NCI-H2227 (cell line): Measurements from ENCODE around the gene WDR74.

ENCODE experiments used
- DNase-seq: peaks from one replicate; lab custom pipeline; 2025; ENCODE audit not compliant: unreplicated experiment; lab: John Stamatoyannopoulos, UW

WDR74 gene

DNA sequence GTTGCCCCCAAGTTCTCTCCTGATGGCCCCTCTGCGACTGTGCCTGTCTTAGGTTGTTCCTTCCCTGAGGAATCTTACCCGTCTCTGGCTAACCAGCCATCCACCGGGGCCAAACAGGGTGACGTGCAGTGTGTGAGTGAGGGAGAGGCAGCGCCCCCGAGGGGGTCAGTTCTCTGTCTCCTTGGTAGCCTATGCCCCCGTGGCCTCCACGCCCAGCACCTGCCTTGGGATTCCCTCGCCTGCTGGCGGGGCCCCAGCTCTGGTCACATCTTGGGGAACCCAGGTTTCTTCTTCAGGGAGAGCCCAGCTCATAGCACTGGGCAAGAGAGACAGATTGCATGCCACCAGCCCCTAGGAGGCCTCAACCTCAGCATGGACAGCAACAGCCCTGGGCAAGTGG, 39.9 kb downstream of the WDR74 start:
- no peak for DNase-seq

DNA sequence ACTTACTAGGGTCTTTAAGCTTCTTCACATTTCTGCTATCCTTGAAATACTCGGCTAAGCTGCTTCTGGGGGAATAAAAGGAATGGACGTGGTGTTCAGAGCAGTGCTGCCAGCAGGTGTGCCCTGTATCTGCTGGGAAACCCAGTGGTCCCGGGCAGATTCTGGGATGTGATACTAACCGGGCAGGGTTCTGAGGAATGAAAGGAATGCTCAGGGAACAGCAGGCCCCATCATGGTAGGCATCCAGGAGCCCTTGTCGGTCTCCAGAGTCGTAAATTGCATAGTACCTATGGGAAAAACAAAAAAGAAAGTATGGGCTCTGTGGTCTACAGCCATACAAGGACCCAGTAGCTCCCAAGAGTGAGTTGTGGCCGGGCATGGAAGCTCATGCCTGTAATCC, 43.1 kb downstream of the WDR74 start:
- no peak for DNase-seq

DNA sequence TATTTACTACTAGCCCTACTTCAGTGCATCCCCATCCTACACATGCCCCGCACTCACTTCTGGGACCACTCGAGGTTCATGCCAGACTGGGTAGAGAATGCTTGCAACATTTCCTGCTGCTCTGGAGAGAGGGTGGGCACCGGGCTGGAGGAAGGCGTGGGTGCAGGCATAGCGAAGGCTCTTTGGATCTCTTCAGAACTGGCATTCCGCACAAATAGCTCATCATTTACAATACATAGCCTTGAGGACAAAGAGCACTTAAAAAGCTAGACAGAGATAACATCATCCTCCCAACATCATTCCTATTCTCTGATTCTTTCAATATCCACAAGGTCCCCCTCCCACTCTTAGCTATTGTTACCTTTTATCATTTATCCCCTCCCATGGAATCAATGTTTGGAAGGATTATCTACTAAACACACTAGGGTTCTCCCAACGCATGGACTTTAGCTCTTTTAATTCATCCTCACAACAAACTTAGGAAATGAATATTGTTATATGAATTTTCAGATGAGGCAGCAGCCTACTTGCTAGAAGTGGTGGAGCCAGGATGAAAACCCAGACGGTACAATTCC, 45.1 kb downstream of the WDR74 start:
- no peak for DNase-seq

DNA sequence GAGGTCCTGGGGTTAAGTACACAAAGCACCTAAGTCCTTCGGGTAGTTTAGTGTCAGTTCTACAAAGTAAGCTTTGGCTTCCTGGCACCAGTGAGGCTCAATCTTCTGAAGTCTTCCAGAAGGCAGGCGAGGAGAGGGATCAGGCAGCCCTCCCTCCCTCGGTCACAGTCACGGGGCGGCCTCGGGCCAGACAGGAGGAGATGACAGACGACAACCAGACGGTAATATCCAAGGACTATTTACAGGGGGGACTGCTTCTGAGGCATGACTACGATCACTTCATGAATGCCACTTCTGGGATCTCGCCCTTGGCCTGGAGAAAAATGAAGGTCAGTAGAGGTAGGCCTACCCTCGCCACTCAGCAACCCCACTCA, 47.2 kb downstream of the WDR74 start:
- DNase-seq = peak; percentile 79

DNA sequence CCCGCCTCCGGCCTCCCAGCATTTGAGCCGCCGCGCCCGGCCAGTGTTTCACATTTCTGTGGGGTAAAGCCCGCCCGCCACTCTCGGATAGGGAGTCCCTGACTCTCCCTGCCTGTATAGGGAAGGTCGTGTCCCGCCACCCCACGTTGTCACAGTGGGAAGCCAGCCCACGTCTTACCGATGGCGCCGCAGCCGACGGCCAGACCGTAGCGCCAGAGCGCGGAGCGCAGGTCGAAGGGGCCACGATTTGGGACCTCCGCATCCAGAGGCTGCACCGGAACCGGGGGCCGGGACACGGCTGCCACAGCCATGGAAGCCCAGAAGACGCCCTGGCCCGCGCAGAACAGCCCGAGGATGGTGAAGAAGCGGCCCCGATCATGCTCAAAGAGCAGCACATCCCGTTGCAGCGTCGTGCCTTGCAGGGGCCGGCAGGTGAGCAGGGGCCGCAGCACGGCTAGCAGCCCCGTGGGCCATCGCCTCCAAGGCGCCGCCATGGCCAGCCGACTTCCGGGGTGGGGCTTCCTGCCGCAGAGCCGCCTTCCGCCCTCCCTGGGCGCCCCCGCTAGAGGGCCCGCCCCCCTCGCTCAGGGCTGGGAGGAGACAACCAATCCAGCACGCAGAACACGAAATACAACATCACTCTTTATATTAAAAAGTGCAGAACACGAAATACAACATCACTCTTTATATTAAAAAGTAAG, 47.7 kb downstream of the WDR74 start, which contains the start of gene TMEM223:
TMEM223 (minus strand) TSS at position 506 of the 701 bp plus-strand sequence; CDS start at position 494, 12 bp downstream.
- peak; percentile 93 for DNase-seq

DNA sequence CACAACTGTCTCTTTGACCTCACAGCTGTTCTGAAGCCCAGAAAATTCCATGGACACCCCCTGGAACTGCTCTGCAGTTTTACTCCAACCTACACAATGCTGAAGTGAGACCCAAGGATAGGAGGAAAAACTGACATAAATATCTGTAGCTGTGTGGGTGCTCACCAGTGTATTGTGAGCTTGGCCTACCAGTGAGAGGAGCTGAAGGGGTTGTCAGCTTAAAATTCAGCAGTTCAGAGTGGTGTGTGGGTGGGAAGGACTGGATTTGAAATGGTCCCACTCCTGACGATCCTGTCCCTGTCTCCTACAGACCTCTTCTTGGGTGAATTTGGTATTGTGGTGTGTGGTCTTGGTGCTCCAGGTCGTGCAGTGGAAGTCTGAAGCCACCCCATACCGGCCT, 49.8 kb downstream of the WDR74 start:
- DNase-seq = no peak

DNA sequence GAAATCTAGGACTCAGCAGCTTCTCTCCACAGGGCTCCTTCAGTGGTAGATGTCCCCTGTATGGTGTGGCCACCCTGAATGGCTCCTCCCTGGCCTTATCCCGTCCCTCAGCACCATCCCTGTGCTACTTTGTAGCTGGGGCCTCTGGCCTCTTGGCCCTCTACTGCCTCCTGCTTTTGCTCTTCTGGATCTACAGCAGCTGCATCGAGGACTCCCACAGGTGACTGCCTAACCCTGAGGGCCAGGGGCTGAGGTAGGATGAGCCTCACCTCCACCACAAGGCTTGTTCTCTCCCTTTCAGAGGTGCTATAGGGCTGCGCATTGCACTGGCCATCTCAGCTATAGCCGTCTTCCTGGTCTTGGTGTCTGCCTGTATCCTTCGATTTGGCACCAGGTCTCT, 50.4 kb downstream of the WDR74 start:
- no peak for DNase-seq

DNA sequence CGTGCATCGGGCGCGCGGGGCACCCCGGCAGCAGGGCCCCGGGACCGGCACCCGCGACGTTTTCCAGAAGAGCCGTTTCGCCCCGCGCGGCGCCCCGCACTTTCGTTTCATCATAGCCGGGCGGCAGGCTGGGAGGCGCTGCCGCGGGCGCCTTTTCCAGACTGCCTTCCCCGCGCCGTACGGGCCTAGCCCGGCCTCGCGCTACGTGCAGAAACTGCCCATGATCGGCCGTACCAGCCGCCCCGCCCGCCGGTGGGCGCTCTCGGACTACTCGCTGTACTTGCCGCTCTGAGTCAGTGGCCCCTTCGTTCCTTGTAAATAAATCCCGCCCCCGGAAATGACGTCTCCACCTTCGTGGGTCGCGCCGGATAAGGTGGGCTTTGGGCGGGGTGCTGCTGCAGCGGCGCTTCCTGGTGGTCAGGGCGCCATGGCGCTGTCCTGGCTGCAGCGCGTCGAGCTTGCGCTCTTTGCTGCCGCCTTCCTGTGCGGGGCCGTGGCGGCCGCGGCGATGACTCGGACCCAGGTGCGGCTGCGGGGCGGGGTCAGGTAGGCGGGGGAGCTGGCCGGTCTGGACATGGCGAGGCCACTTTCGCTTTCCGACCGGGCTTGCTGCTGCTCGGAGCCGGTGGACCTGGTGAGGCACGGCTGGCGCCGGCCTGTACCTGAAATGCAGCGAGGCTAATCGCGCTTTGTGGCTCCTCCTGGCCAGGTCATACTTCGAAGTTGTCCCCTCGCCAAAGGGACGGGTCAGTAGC, 52.2 kb downstream of the WDR74 start, which contains the start of gene TMEM179B:
TMEM179B (plus strand) TSS at position 398 of the 755 bp plus-strand sequence; CDS start at position 428, 30 bp downstream.
- peak; percentile 98 for DNase-seq

DNA sequence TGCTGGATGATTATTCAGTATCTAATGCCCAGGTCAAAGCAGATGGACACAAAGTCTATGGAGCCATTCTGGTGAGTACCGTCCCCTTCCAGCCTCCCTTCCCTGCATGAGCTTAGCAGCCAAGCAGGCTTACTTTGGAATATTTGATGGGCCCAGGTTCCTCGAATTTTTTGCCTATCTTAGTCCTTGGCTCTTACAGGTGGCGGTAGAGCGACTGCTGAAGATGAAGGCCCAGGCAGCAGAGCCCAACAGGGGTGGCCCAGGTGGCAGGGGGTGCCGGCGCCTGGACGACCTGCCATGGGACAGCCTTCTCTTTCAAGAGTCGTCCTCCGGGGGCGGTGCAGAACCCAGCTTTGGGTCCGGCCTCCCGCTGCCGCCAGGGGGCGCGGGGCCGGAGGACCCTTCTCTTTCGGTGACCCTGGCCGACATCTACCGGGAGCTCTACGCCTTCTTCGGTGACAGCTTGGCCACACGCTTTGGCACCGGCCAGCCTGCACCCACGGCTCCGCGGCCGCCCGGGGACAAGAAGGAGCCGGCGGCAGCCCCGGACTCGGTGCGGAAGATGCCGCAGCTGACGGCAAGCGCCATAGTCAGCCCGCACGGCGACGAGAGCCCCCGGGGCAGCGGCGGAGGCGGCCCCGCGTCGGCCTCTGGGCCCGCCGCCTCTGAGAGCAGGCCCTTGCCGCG, 52.9 kb downstream of the WDR74 start:
- DNase-seq = peak; percentile 91
